Psoas muscle (tissue), 8 donors: ENCODE measurements around the gene MROH2A. TPM values are rescaled to one million over a fixed set of nuclear protein-coding genes. Genes with fewer than 3 reads are reported as not detected.

Experiments used
- ATAC-seq, 4 donors: fragments of 200-7000 bp; cut with Tn5 transposase; one replicate each; pipeline ENCODE4 v1.9.1; 2020; ENCODE audit warnings: moderate library complexity in 3 of 4, mild to moderate bottlenecking in 2 of 4
- DNase-seq, 2 donors: peaks; one replicate each; pipeline ENCODE4 v3.0.0-alpha.2; 2020
- H3K27ac ChIP-seq: fragments of 200-600 bp; one replicate; pipeline ENCODE4 v1.8.0; 2022
- H3K27me3 ChIP-seq, 3 donors: fragments of 200-600 bp in 1 of 3; one replicate each; pipeline versions ENCODE4 v1.6.1 to v1.8.0; 2013 to 2022; ENCODE audit warnings: low read length in 2 of 3, mild to moderate bottlenecking in 2 of 3, moderate library complexity in 1 of 3; ENCODE audit not compliant: insufficient read depth in 3 of 3
- H3K36me3 ChIP-seq, 2 donors: fragments of 200-600 bp in 1 of 2; one replicate each; pipeline versions ENCODE4 v1.6.1 to v1.8.0; 2013 to 2022; ENCODE audit warnings: low read depth in 1 of 2, mild to moderate bottlenecking in 1 of 2, moderate library complexity in 1 of 2; ENCODE audit not compliant: insufficient read depth in 1 of 2
- H3K4me1 ChIP-seq: fragments of 200-600 bp; one replicate; pipeline ENCODE4 v1.8.0; 2022
- H3K4me3 ChIP-seq: fragments of 200-600 bp; one replicate; pipeline ENCODE4 v1.8.0; 2022; ENCODE audit warnings: mild to moderate bottlenecking
- H3K9me3 ChIP-seq: fragments of 200-600 bp; one replicate; pipeline ENCODE4 v1.8.0; 2022
- WGBS, 3 donors: extraction: QIAGEN DNeasy Blood & Tissue Kit; methylation state at CpG; one replicate each; pipeline versions ENCODE4 v1.1.6 to v1.1.7; 2013; 5-methylcytosine and 5-hydroxymethylcytosine counted together
- intact Hi-C, 2 donors: fragments of 100-400 bp; cut with DNase I; formaldehyde crosslinking; loops; one replicate each; pipeline versions ENCODE4 v1.11.0 to v1.14.2; 2022
- polyA plus RNA-seq, 3 donors: library from polyadenylated mRNA; stranded (reverse); fragments of 200-250 nt; gene quantifications; one replicate each; pipeline ENCODE4 v1.2.3, GENCODE V29; 2013
- total RNA-seq, 4 donors: library from RNA; stranded (reverse); fragmentation: NEBNext Ultra II Directional in 2 of 4; extraction: Animal tissue kit (Norgen Biotek cat#: 25700) in 2 of 4; gene quantifications; one replicate each; pipeline versions ENCODE4 v1.2.1 to v1.2.4, GENCODE V29; 2021 to 2023
- TF ChIP-seq, protein P1 (sequence below): fragments of 200-600 bp; IDR thresholded peaks from one replicate; pipeline ENCODE4 v1.8.0; 2022; ENCODE audit warnings: antibody characterized with exemption
- donor health status: healthy with polysubstance abuse.
- donor health status: DM: no; HTN: no; CAD: no; lungs with moderate emphysema.
- donor health status: Bipolar disorder and iron deficiency.
- donor health status: healthy.
- donor health status: DM: yes; HTN: yes; CAD: no.
- donor health status: DM: no; HTN: no; CAD: no.
- donor health status: DM: no; HTN: no; CAD: no.
- donor health status: DM: yes; HTN: yes; CAD: no.

The MROH2A gene
- total and polyA plus RNA-seq, 7 donors = not detected

DNA sequence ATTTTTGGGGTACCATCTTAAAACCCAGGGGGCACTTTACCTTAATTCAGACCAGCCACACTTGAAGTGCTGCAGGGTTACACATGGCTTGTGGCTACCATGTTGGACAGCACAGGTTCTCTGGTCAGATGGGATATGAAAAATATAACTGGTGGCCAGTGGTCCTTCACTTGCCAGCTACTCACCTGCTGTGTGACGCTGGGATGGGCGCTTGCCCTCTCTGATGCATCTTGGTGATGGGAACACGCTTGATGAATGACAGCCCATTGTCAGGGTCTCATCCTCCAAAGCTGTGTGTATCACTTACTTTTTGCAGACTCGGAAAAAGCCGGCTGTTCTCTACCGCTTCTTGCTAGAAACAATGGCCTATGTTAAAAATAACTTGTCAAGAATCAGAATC is 53.7 kb downstream of the MROH2A start:
- TF ChIP-seq, protein P1, sequence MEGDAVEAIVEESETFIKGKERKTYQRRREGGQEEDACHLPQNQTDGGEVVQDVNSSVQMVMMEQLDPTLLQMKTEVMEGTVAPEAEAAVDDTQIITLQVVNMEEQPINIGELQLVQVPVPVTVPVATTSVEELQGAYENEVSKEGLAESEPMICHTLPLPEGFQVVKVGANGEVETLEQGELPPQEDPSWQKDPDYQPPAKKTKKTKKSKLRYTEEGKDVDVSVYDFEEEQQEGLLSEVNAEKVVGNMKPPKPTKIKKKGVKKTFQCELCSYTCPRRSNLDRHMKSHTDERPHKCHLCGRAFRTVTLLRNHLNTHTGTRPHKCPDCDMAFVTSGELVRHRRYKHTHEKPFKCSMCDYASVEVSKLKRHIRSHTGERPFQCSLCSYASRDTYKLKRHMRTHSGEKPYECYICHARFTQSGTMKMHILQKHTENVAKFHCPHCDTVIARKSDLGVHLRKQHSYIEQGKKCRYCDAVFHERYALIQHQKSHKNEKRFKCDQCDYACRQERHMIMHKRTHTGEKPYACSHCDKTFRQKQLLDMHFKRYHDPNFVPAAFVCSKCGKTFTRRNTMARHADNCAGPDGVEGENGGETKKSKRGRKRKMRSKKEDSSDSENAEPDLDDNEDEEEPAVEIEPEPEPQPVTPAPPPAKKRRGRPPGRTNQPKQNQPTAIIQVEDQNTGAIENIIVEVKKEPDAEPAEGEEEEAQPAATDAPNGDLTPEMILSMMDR = no peak
- Histone ChIP-seq H3K4me3 (no peak overlapping the region), H3K27me3 (peaks cover 0 to 1% (median 0%) of the 10 kb centered on the region in 3 donors), H3K4me1 (no peaks in the 10 kb centered on the region), H3K9me3 (no peaks in the 10 kb centered on the region), H3K36me3 (no peaks in the 10 kb centered on the region), H3K27ac (no peak overlapping the region)
- DNase-seq (no peak), ATAC-seq (no peak)
- intact Hi-C loops = no loop called here
- WGBS, 3 donors = 93 to 95% (median 95%) methylated on average over 6 of the region's 6 CpGs

DNA sequence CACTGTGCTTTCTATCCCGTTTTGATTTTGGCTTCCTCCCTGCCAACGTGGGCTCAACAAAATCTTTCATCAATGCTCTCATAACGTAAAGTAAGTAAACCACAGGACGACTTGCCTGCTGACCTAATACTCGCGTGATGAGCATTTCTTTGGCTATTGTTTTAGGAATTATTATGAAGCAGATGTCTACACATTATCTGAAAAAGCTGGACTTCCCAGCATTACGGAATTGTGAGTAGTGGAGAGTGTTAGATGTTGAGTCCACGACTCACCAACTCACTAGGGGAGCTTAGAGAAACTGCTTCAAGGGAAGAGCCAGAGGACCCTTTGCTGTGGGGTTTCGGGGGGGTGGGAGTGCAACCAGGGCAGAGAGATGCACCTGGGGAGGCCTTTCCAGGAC is 54.3 kb downstream of the MROH2A start:
- H3K36me3 ChIP-seq = no peaks in the 10 kb centered on the region
- intact Hi-C loops = no loop called here
- DNase-seq (no peak), ATAC-seq (no peak)
- H3K27ac ChIP-seq = no peak overlapping the region
- H3K4me3 ChIP-seq = no peak overlapping the region
- H3K9me3 ChIP-seq = no peaks in the 10 kb centered on the region
- TF ChIP-seq, protein P1 = no peak
- WGBS, 3 donors = 74 to 79% (median 74%) methylated on average over 9 of the region's 9 CpGs
- H3K4me1 ChIP-seq = no peaks in the 10 kb centered on the region
- H3K27me3 ChIP-seq = peaks cover 0 to 1% (median 0%) of the 10 kb centered on the region in 3 donors

- Histone ChIP-seq H3K36me3 (no peaks in the 10 kb centered on the region), H3K4me1 (no peaks in the 10 kb centered on the region), H3K9me3 (no peaks in the 10 kb centered on the region), H3K27ac (no peak overlapping the region), H3K4me3 (no peak overlapping the region), H3K27me3 (peaks cover 0 to 1% (median 0%) of the 10 kb centered on the region in 3 donors)
- ATAC-seq = peak in 1 of 4 donors; percentile 16
- WGBS, 3 donors = 51 to 57% (median 54%) methylated on average over 7 of the region's 7 CpGs
- no peak for DNase-seq
- TF ChIP-seq, protein P1 = no peak
- intact Hi-C loops = no loop called here
Observed at GRCh38 chr2:233832869-233833311, 54.8 kb downstream of the MROH2A start.

- DNase-seq (no peak), ATAC-seq (no peak)
- TF ChIP-seq, protein P1 = no peak
- no peak overlapping the region for H3K27ac ChIP-seq
- WGBS, 3 donors = 53 to 63% (median 62%) methylated on average over 10 of the region's 10 CpGs
- no peaks in the 10 kb centered on the region for H3K9me3 ChIP-seq
- H3K4me3 ChIP-seq = no peak overlapping the region
- no peaks in the 10 kb centered on the region for H3K4me1 ChIP-seq
- H3K36me3 ChIP-seq = no peaks in the 10 kb centered on the region
- intact Hi-C loops = no loop called here
- H3K27me3 ChIP-seq = peaks cover 0 to 1% (median 0%) of the 10 kb centered on the region in 3 donors
Observed at GRCh38 chr2:233833345-233833744, 55.2 kb downstream of the MROH2A start.
